NT2/D1 (cell line): ENCODE data around the gene ALPI.

Experiments used
- DNase-seq: peaks from one replicate; pipeline ENCODE4 v3.0.0-alpha.2; 2011; ENCODE audit warnings: low read depth, low spot score
- H3K27me3 ChIP-seq: 2 replicates; pipeline ENCODE4 v1.6.0; 2011; ENCODE audit warnings: mild to moderate bottlenecking; ENCODE audit not compliant: insufficient read length, insufficient read depth
- H3K36me3 ChIP-seq: 2 replicates; pipeline ENCODE4 v1.6.1; 2011; ENCODE audit warnings: mild to moderate bottlenecking, low read length, mixed read lengths; ENCODE audit not compliant: insufficient read depth, insufficient read length
- H3K4me1 ChIP-seq: 2 replicates; pipeline ENCODE4 v1.5.1; 2011; ENCODE audit not compliant: insufficient read depth, insufficient read length
- H3K4me3 ChIP-seq: 2 replicates; pipeline ENCODE4 v1.5.1; 2011; ENCODE audit warnings: low read depth; ENCODE audit not compliant: insufficient read length
- H3K9ac ChIP-seq: 2 replicates; pipeline ENCODE4 v1.6.0; 2011; ENCODE audit warnings: low read depth; ENCODE audit not compliant: insufficient read length
- H3K9me3 ChIP-seq: 2 replicates; pipeline ENCODE4 v1.5.1; 2011; ENCODE audit warnings: mild to moderate bottlenecking, low read length; ENCODE audit not compliant: insufficient read depth
- SUZ12 ChIP-seq: IDR thresholded peaks from 2 replicates; pipeline ENCODE4 v1.6.1; 2011; ENCODE audit not compliant: insufficient read length, insufficient read depth; ENCODE audit errors: extremely low read depth
- YY1 ChIP-seq: IDR thresholded peaks from 2 replicates; pipeline ENCODE4 v1.6.1; 2011; ENCODE audit not compliant: insufficient read length, insufficient read depth
- ZNF274 ChIP-seq: IDR thresholded peaks from 2 replicates; pipeline ENCODE4 v1.6.1; 2011; ENCODE audit warnings: mild to moderate bottlenecking, low read depth, low read length

The ALPI gene

DNA sequence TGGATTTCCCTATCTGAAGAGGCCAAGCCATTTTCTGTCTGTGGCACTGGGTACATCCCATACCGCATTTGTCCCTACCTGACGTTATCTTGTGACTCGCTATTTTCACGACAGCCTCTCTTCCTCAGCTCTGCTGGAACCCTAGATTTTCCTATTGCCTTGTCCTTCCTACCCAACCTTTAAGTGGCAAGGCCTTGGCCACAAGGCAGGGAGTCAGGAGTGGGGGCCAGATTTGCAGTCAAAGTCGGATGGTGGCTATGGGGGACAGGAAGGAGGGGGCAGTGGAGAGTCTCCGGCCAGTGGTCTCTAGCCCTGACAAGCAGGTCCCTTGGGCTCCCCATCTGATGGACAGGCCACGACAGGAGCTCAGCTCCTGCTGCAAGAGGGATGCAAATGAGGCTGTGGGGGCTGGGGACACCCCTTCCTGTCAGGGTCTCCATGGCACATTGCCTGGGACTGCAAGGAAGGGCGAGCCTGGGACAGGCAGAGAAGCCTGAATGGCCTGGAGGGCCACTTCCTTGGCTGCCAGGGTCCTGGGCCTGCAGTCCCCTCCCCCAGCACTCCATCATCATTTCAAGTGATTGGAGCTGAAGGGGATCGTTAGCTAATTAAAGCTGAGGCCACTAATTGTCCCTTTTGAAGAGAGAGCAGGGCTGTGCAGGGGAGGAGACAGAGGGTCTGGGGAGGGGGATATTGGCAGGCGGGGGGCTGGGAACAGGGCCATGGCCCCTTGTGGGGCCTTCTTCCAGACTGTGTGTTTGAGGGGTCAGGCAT lies 37.9 kb downstream of the ALPI start:
- H3K4me1 ChIP-seq: peaks cover 24% of the 10 kb centered on the region
- H3K9ac ChIP-seq: no peak overlapping the region
- H3K9me3 ChIP-seq: no peaks in the 10 kb centered on the region
- peaks cover 9% of the 10 kb centered on the region for H3K27me3 ChIP-seq
- no peaks in the 10 kb centered on the region for H3K36me3 ChIP-seq
- no peak overlapping the region for H3K4me3 ChIP-seq
- no peak for DNase-seq
- TF ChIP-seq YY1: no peak
- no peak for TF ChIP-seq ZNF274
- no peak for TF ChIP-seq SUZ12

DNA sequence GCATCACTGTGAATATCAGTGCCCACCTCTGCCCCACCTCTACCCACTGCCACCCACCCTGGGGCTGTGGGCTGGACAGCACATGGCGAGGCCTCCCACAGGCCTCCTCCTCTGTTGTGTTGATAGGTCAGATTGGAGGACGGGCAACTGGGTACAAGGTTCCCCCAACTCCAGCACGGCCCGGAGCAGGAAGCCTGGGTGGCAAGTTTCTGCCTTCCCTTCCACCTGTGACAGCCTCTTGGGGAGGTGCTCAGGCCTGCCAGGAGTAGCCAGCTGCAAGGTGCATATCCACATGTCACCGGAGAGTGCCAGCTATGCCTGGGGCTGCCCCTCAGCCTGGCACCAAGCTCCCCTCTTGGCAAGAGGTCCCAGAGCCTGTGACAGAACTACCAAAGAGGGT lies 38.6 kb downstream of the ALPI start:
- peaks cover 24% of the 10 kb centered on the region for H3K4me1 ChIP-seq
- no peak overlapping the region for H3K4me3 ChIP-seq
- DNase-seq: no peak
- H3K36me3 ChIP-seq: no peaks in the 10 kb centered on the region
- H3K27me3 ChIP-seq: peaks cover 7% of the 10 kb centered on the region
- no peaks in the 10 kb centered on the region for H3K9me3 ChIP-seq
- no peak overlapping the region for H3K9ac ChIP-seq
- no peak for TF ChIP-seq YY1
- no peak for TF ChIP-seq ZNF274
- TF ChIP-seq SUZ12: no peak

DNA sequence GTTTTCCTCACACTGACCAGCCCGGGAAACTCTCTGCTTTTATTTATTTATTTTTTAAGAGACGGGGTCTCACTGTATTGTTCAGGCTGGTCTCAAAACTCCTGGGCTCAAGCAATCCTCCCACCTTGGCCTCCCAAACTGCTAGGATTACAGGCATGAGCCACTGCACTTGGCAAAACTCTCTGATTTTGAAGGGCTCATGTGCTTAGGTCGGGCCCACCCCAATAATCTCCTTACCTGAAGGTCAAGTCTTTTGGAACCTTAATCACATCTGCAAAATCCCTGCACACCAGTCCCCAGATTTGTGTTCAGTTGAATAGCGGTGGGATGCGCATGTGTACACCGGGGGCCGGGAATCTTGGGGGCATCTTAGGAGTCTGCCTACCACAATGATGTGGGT lies 39.3 kb downstream of the ALPI start:
- Histone ChIP-seq H3K4me1 (peaks cover 17% of the 10 kb centered on the region), H3K4me3 (no peak overlapping the region), H3K9me3 (no peaks in the 10 kb centered on the region), H3K9ac (no peak overlapping the region), H3K27me3 (peaks cover under 1% of the 10 kb centered on the region), H3K36me3 (no peaks in the 10 kb centered on the region)
- DNase-seq: no peak
- TF ChIP-seq YY1 (no peak), ZNF274 (no peak), SUZ12 (no peak)

DNA sequence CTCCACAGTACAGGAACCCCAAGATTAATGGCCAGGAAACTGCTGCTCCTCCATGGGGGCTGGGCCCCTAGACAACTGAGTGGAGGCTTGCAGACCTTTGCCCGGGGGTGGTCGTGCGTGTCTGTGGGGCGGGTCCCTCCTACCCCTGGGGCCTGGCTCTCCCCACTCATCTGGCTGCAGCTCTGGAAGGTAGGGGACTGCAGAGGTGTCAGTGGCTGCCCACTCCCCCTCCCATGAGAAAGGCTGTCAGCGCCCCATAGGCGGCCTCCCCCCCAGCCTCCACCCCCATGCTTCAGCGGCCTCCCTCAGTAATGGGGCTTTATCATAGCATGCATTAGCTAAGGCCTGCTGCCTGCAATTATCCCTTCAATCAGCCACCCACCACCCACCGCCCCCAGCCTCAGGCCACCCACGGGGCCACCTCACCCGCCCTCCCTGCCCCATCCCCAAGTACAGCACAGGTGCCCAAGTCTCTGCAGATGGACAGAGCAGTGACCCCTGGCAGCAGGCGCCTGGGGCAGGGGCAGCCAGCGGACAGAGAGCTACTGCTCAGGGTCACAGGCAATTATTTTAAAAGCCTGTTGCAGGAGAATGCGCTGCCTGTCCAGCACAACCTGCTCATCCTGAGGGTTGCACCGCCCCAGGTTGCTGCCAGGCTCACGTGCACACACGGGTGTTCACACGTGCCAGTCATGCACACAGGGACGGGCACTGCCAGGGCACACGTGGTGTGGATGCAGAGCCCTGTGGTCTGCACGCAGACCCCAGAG lies 40.7 kb downstream of the ALPI start:
- no peak for DNase-seq
- H3K9me3 ChIP-seq: no peaks in the 10 kb centered on the region
- TF ChIP-seq YY1: no peak
- no peak for TF ChIP-seq SUZ12
- no peak for TF ChIP-seq ZNF274
- peaks cover 20% of the 10 kb centered on the region for H3K4me1 ChIP-seq
- H3K9ac ChIP-seq: no peak overlapping the region
- peaks cover 7% of the 10 kb centered on the region for H3K27me3 ChIP-seq
- no peaks in the 10 kb centered on the region for H3K36me3 ChIP-seq
- H3K4me3 ChIP-seq: no peak overlapping the region

DNA sequence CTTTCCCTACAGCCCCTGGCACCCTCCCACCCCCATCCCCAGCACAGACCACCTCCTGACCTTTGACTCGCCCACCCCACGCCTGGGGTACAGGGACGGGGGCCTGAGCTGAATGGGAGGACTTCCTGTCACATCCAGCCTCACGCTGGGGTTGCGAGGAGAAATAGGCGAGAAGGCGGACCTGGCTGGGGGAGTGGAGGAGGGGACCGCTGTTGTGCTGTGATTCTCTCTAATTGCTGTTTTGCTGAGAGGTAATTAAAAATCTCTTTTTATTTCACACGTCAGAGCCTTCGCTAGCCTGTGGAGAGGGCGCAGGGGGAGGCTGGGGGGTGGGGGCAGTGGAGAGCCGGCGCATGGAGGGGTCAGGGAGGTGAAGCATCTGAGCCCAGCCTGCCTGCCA lies 41.4 kb downstream of the ALPI start:
- Histone ChIP-seq H3K9ac (no peak overlapping the region), H3K4me1 (peaks cover 23% of the 10 kb centered on the region), H3K4me3 (no peak overlapping the region), H3K36me3 (no peaks in the 10 kb centered on the region), H3K27me3 (peaks cover 8% of the 10 kb centered on the region), H3K9me3 (no peaks in the 10 kb centered on the region)
- no peak for TF ChIP-seq YY1
- no peak for DNase-seq

DNA sequence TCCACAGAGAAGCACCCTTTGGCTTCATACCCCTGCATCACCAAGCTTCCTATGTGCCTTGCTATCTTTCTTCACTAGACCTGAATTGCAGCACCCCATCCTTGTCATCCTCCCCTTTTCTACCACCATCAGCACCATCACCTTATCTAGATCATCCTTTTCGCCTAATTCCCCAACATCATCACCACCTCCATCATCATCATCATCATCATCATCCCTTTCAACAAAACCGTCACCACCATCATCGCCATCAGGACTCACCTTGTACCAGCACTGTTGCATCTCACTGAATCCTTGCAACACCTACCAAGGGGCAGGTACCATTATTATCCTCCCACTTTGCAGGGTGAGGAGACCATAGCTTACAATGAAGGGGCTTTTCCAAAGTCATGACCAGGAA lies 42.5 kb downstream of the ALPI start:
- Histone ChIP-seq H3K4me3 (no peak overlapping the region), H3K9me3 (no peaks in the 10 kb centered on the region), H3K36me3 (no peaks in the 10 kb centered on the region), H3K9ac (no peak overlapping the region), H3K4me1 (peaks cover 18% of the 10 kb centered on the region), H3K27me3 (peaks cover 15% of the 10 kb centered on the region)
- no peak for TF ChIP-seq YY1
- no peak for TF ChIP-seq ZNF274
- no peak for TF ChIP-seq SUZ12
- DNase-seq: no peak

DNA sequence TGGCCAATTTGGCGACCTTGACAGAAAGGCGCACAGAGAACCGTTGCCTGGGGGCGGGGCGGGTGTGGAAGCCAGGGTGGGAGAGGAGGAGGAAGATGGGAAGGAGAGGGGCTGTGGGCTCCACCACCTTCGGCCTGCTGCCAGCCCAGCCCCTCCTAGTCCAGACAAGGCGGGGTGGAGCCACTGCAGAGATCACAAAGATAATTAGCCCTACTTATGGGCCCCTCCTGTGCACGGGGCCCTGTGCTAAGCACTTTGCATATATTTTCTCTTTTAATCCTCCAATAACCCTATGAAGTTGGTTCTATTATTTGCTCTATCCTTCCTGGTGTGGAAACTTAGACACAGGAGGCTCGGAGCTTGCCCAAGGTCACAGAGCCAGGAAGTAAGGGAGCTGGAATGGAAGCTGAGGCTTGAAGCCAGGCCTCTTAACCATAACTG lies 45.4 kb downstream of the ALPI start:
- TF ChIP-seq ZNF274: no peak
- no peak for TF ChIP-seq SUZ12
- TF ChIP-seq YY1: no peak
- no peak for DNase-seq
- Histone ChIP-seq H3K27me3 (peaks cover 40% of the 10 kb centered on the region), H3K4me3 (no peak overlapping the region), H3K9me3 (no peaks in the 10 kb centered on the region), H3K4me1 (peaks cover 16% of the 10 kb centered on the region), H3K36me3 (no peaks in the 10 kb centered on the region), H3K9ac (no peak overlapping the region)
